ENCODE data around the gene TFCP2. TPM values are rescaled to one million over a fixed set of nuclear protein-coding genes. Genes with fewer than 3 reads are reported as not detected.

The TFCP2 gene
- total RNA-seq, 2 experiments from 2014 or later, result 34.5 to 38.8 TPM

GRCh38 chr12:51131745-51132521 lies 41.0 kb downstream of the TFCP2 start:
- ATAC-seq (no peak), DNase-seq (no peak)
- no peak overlapping the region for H3K27ac Mint-ChIP-seq
- H3K4me1 Mint-ChIP-seq (ENCODE audit: low read depth), result no peaks in the 10 kb centered on the region
- no peaks in the 10 kb centered on the region for H3K9me3 Mint-ChIP-seq (ENCODE audit: insufficient read depth)
- H3K27me3 Mint-ChIP-seq (ENCODE audit: low read depth), result no peaks in the 10 kb centered on the region
- H3K4me3 Mint-ChIP-seq, result no peak overlapping the region
- peaks cover 14% of the 10 kb centered on the region for H3K36me3 Mint-ChIP-seq (ENCODE audit: low read depth)
- ChIA-PET POLR2A (no interaction called here), CTCF (interaction anchor here (0.7 to 1.1 kb wide), 2 partner anchors 8 to 1047 kb away, joined by 3 read pairs; partner anchors contain the start of gene SMARCD1)

GRCh38 chr12:51128919-51129318 lies 44.0 kb downstream of the TFCP2 start:
- H3K36me3 Mint-ChIP-seq (ENCODE audit: low read depth), result peaks cover 24% of the 10 kb centered on the region
- POLR2A ChIA-PET, result interaction anchor here (0.9 kb wide), 1 partner anchor 58 kb away, joined by 3 read pairs; no protein-coding TSS in a partner anchor
- H3K27me3 Mint-ChIP-seq (ENCODE audit: low read depth), result no peaks in the 10 kb centered on the region
- no peaks in the 10 kb centered on the region for H3K4me1 Mint-ChIP-seq (ENCODE audit: low read depth)
- CTCF ChIA-PET, result no interaction called here
- DNase-seq (no peak), ATAC-seq (no peak)
- H3K9me3 Mint-ChIP-seq (ENCODE audit: insufficient read depth), result no peaks in the 10 kb centered on the region
- no peak overlapping the region for H3K4me3 Mint-ChIP-seq
- no peak overlapping the region for H3K27ac Mint-ChIP-seq

- CTCF ChIA-PET, result no interaction called here
- H3K36me3 Mint-ChIP-seq (ENCODE audit: low read depth), result peaks cover 25% of the 10 kb centered on the region
- POLR2A ChIA-PET, result interaction anchor here (0.9 kb wide), 1 partner anchor 71 kb away, joined by 4 read pairs; no protein-coding TSS in a partner anchor
These were observed 45.7 kb downstream of the TFCP2 start for GRCh38 chr12:51127050-51127729.

GRCh38 chr12:51126297-51126696 lies 46.6 kb downstream of the TFCP2 start:
- DNase-seq (no peak), ATAC-seq (no peak)
- no peaks in the 10 kb centered on the region for H3K9me3 Mint-ChIP-seq (ENCODE audit: insufficient read depth)
- no peaks in the 10 kb centered on the region for H3K27me3 Mint-ChIP-seq (ENCODE audit: low read depth)
- no peak overlapping the region for H3K4me3 Mint-ChIP-seq
- H3K4me1 Mint-ChIP-seq (ENCODE audit: low read depth), result no peaks in the 10 kb centered on the region
- POLR2A ChIA-PET, result interaction anchor here (0.9 kb wide), 1 partner anchor 70 kb away, joined by 4 read pairs; no protein-coding TSS in a partner anchor
- H3K36me3 Mint-ChIP-seq (ENCODE audit: low read depth), result peaks cover 20% of the 10 kb centered on the region
- no peak overlapping the region for H3K27ac Mint-ChIP-seq
- CTCF ChIA-PET, result no interaction called here

More at GRCh38 chr12:51127050-51127729, 45.7 kb downstream of the TFCP2 start:
- DNase-seq (no peak), ATAC-seq (no peak)
- Mint-ChIP-seq H3K27ac (no peak overlapping the region), H3K4me1 (ENCODE audit: low read depth) (no peaks in the 10 kb centered on the region), H3K4me3 (no peak overlapping the region), H3K9me3 (ENCODE audit: insufficient read depth) (no peaks in the 10 kb centered on the region), H3K27me3 (ENCODE audit: low read depth) (no peaks in the 10 kb centered on the region)

GRCh38 chr12:51124504-51124903 lies 48.4 kb downstream of the TFCP2 start:
- no peak overlapping the region for H3K27ac Mint-ChIP-seq
- no peak overlapping the region for H3K4me3 Mint-ChIP-seq
- H3K36me3 Mint-ChIP-seq (ENCODE audit: low read depth), result peaks cover 18% of the 10 kb centered on the region
- H3K9me3 Mint-ChIP-seq (ENCODE audit: insufficient read depth), result no peaks in the 10 kb centered on the region
- no peaks in the 10 kb centered on the region for H3K4me1 Mint-ChIP-seq (ENCODE audit: low read depth)
- ChIA-PET CTCF (interaction anchor here (1.2 kb wide), 1 partner anchor 8 kb away, joined by 3 read pairs; no protein-coding TSS in a partner anchor), POLR2A (interaction anchor here (1.3 kb wide), 1 partner anchor 41 kb away, joined by 3 read pairs; the partner anchor contains the start of gene CSRNP2)
- DNase-seq, result no peak
- H3K27me3 Mint-ChIP-seq (ENCODE audit: low read depth), result no peaks in the 10 kb centered on the region
- ATAC-seq, result no peak

GRCh38 chr12:51122844-51123243 lies 50.1 kb downstream of the TFCP2 start:
- Mint-ChIP-seq H3K4me3 (no peak overlapping the region), H3K9me3 (ENCODE audit: insufficient read depth) (no peaks in the 10 kb centered on the region), H3K27ac (no peak overlapping the region), H3K27me3 (ENCODE audit: low read depth) (no peaks in the 10 kb centered on the region), H3K36me3 (ENCODE audit: low read depth) (peaks cover 25% of the 10 kb centered on the region), H3K4me1 (ENCODE audit: low read depth) (peaks cover 5% of the 10 kb centered on the region)
- ChIA-PET CTCF (no interaction called here), POLR2A (no interaction called here)
- DNase-seq, result no peak
- ATAC-seq, result no peak

GRCh38 chr12:51118706-51119105 lies 54.2 kb downstream of the TFCP2 start:
- Mint-ChIP-seq H3K4me1 (ENCODE audit: low read depth) (peaks cover 5% of the 10 kb centered on the region), H3K27me3 (ENCODE audit: low read depth) (no peaks in the 10 kb centered on the region), H3K9me3 (ENCODE audit: insufficient read depth) (no peaks in the 10 kb centered on the region), H3K27ac (no peak overlapping the region), H3K36me3 (ENCODE audit: low read depth) (peaks cover 31% of the 10 kb centered on the region), H3K4me3 (no peak overlapping the region)
- CTCF ChIA-PET, result no interaction called here
- POLR2A ChIA-PET, result no interaction called here
- DNase-seq (no peak), ATAC-seq (no peak)

GRCh38 chr12:51115533-51115932 lies 57.4 kb downstream of the TFCP2 start:
- CTCF ChIA-PET, result no interaction called here
- Mint-ChIP-seq H3K4me3 (no peak overlapping the region), H3K9me3 (ENCODE audit: insufficient read depth) (no peaks in the 10 kb centered on the region), H3K36me3 (ENCODE audit: low read depth) (peaks cover 45% of the 10 kb centered on the region), H3K27me3 (ENCODE audit: low read depth) (no peaks in the 10 kb centered on the region), H3K4me1 (ENCODE audit: low read depth) (peaks cover 5% of the 10 kb centered on the region), H3K27ac (no peak overlapping the region)
- POLR2A ChIA-PET, result interaction anchor here (1.0 kb wide), 1 partner anchor 42 kb away, joined by 4 read pairs; no protein-coding TSS in a partner anchor
- no peak for DNase-seq
- no peak for ATAC-seq

GRCh38 chr12:51108136-51108535 lies 64.8 kb downstream of the TFCP2 start:
- H3K4me1 Mint-ChIP-seq (ENCODE audit: low read depth), result peaks cover 6% of the 10 kb centered on the region
- CTCF ChIA-PET, result interaction anchor here (1.2 kb wide), 1 partner anchor 233 kb away, joined by 3 read pairs; no protein-coding TSS in a partner anchor
- H3K27ac Mint-ChIP-seq, result no peak overlapping the region
- no peak for DNase-seq
- no peak for ATAC-seq
- H3K4me3 Mint-ChIP-seq, result no peak overlapping the region
- H3K27me3 Mint-ChIP-seq (ENCODE audit: low read depth), result no peaks in the 10 kb centered on the region
- H3K9me3 Mint-ChIP-seq (ENCODE audit: insufficient read depth), result no peaks in the 10 kb centered on the region
- H3K36me3 Mint-ChIP-seq (ENCODE audit: low read depth), result peaks cover 51% of the 10 kb centered on the region
- POLR2A ChIA-PET, result no interaction called here

GRCh38 chr12:51103977-51104376 lies 69.0 kb downstream of the TFCP2 start:
- POLR2A ChIA-PET, result no interaction called here
- no peaks in the 10 kb centered on the region for H3K9me3 Mint-ChIP-seq (ENCODE audit: insufficient read depth)
- ATAC-seq (no peak), DNase-seq (no peak)
- H3K27ac Mint-ChIP-seq, result no peak overlapping the region
- CTCF ChIA-PET, result no interaction called here
- no peak overlapping the region for H3K4me3 Mint-ChIP-seq
- no peaks in the 10 kb centered on the region for H3K27me3 Mint-ChIP-seq (ENCODE audit: low read depth)
- H3K4me1 Mint-ChIP-seq (ENCODE audit: low read depth), result peaks cover 6% of the 10 kb centered on the region
- peaks cover 55% of the 10 kb centered on the region for H3K36me3 Mint-ChIP-seq (ENCODE audit: low read depth)

- H3K4me1 Mint-ChIP-seq (ENCODE audit: low read depth), result peaks cover 2% of the 10 kb centered on the region
- H3K9me3 Mint-ChIP-seq (ENCODE audit: insufficient read depth), result no peaks in the 10 kb centered on the region
- ATAC-seq, result no peak
- no peak for DNase-seq
- ChIA-PET CTCF (interaction anchor here (0.8 kb wide), 1 partner anchor 242 kb away, joined by 3 read pairs; no protein-coding TSS in a partner anchor), POLR2A (no interaction called here)
- H3K27me3 Mint-ChIP-seq (ENCODE audit: low read depth), result no peaks in the 10 kb centered on the region
- no peak overlapping the region for H3K27ac Mint-ChIP-seq
- H3K36me3 Mint-ChIP-seq (ENCODE audit: low read depth), result peaks cover 59% of the 10 kb centered on the region
- no peak overlapping the region for H3K4me3 Mint-ChIP-seq
These were observed 74.3 kb downstream of the TFCP2 start for GRCh38 chr12:51098611-51099010.

- ChIA-PET POLR2A (no interaction called here), CTCF (no interaction called here)
These were observed 82.2 kb downstream of the TFCP2 start for GRCh38 chr12:51090705-51091229.

More at GRCh38 chr12:51090705-51091229, 82.2 kb downstream of the TFCP2 start:
- H3K27ac Mint-ChIP-seq, result no peak overlapping the region
- H3K4me1 Mint-ChIP-seq (ENCODE audit: low read depth), result peaks cover 3% of the 10 kb centered on the region
- H3K36me3 Mint-ChIP-seq (ENCODE audit: low read depth), result peaks cover 26% of the 10 kb centered on the region
- no peaks in the 10 kb centered on the region for H3K27me3 Mint-ChIP-seq (ENCODE audit: low read depth)
- no peaks in the 10 kb centered on the region for H3K9me3 Mint-ChIP-seq (ENCODE audit: insufficient read depth)
- ATAC-seq (no peak), DNase-seq (no peak)
- H3K4me3 Mint-ChIP-seq, result no peak overlapping the region
